Measurements from ENCODE around the gene MLXIP. TPM values are rescaled to one million over a fixed set of nuclear protein-coding genes. Genes with fewer than 3 reads are reported as not detected.

MLXIP gene
- total RNA-seq, 6 experiments from 2014 or later: 19.0 to 23.8 (median 21.7) TPM

GRCh38 chr12:122190842-122191668 is 112.5 kb downstream of the MLXIP start:
- Mint-ChIP-seq H3K9me3 (peaks cover 16% of the 10 kb centered on the region), H3K4me1 (ENCODE audit: low read depth) (peaks cover 5% of the 10 kb centered on the region), H3K27me3 (ENCODE audit: insufficient read depth) (peaks cover 21% of the 10 kb centered on the region), H3K4me3 (no peak overlapping the region), H3K27ac (no peak overlapping the region), H3K36me3 (ENCODE audit: low read depth) (peaks cover 13% of the 10 kb centered on the region)
- peak; percentile 85 for TF ChIP-seq CTCF (IDR thresholded peaks at IDR 0.05)
- peak; percentile 48 for DNase-seq

- H3K36me3 Mint-ChIP-seq (ENCODE audit: low read depth): peaks cover 14% of the 10 kb centered on the region
- no peak overlapping the region for H3K4me3 Mint-ChIP-seq
- peaks cover 22% of the 10 kb centered on the region for H3K27me3 Mint-ChIP-seq (ENCODE audit: insufficient read depth)
- DNase-seq: no peak
- H3K9me3 Mint-ChIP-seq: peaks cover 17% of the 10 kb centered on the region
- H3K27ac Mint-ChIP-seq: no peak overlapping the region
- no peak for TF ChIP-seq CTCF (IDR thresholded peaks at IDR 0.05)
- H3K4me1 Mint-ChIP-seq (ENCODE audit: low read depth): peaks cover 8% of the 10 kb centered on the region
Measured at GRCh38 chr12:122192441-122192840, 113.9 kb downstream of the MLXIP start.

- no peak overlapping the region for H3K27ac Mint-ChIP-seq
- H3K27me3 Mint-ChIP-seq (ENCODE audit: insufficient read depth): peaks cover 22% of the 10 kb centered on the region
- no peak overlapping the region for H3K4me3 Mint-ChIP-seq
- peaks cover 17% of the 10 kb centered on the region for H3K9me3 Mint-ChIP-seq
- DNase-seq: no peak
- no peak for TF ChIP-seq CTCF (IDR thresholded peaks at IDR 0.05)
- H3K36me3 Mint-ChIP-seq (ENCODE audit: low read depth): peaks cover 14% of the 10 kb centered on the region
- H3K4me1 Mint-ChIP-seq (ENCODE audit: low read depth): peaks cover 28% of the 10 kb centered on the region
Measured at GRCh38 chr12:122194804-122195203, 116.2 kb downstream of the MLXIP start.

GRCh38 chr12:122195405-122195804 is 116.8 kb downstream of the MLXIP start:
- Mint-ChIP-seq H3K27ac (no peak overlapping the region), H3K4me1 (ENCODE audit: low read depth) (peaks cover 30% of the 10 kb centered on the region), H3K27me3 (ENCODE audit: insufficient read depth) (peaks cover 22% of the 10 kb centered on the region), H3K36me3 (ENCODE audit: low read depth) (peaks cover 14% of the 10 kb centered on the region), H3K9me3 (peaks cover 17% of the 10 kb centered on the region), H3K4me3 (no peak overlapping the region)
- DNase-seq: no peak
- TF ChIP-seq CTCF (IDR thresholded peaks at IDR 0.05): no peak

Other genes starting within 250 kb of the MLXIP start
- under 1 TPM in 4 of 6 experiments, not detected in 2; 0.14 to 0.25 (median 0.21) TPM for gene HPD, start 219.9 kb upstream of the MLXIP start, total RNA-seq (2021; fragmentation: NEBNext Ultra II Directional; extraction: Animal tissue kit (Norgen Biotek cat#: 25700))
- gene PSMD9, start 190.0 kb upstream of the MLXIP start, total RNA-seq (2021; fragmentation: NEBNext Ultra II Directional; extraction: Animal tissue kit (Norgen Biotek cat#: 25700)): 10 to 100 TPM; 63.4 to 84.7 (median 75.1) TPM
- 1 to 10 TPM in 5 of 6 experiments, under 1 TPM in 1; 0.66 to 4.2 (median 3.3) TPM for gene CFAP251, start 160.2 kb upstream of the MLXIP start, total RNA-seq (2021; fragmentation: NEBNext Ultra II Directional; extraction: Animal tissue kit (Norgen Biotek cat#: 25700))
- 1 to 10 TPM; 2.6 to 3.8 (median 3.4) TPM for gene BCL7A, start 56.9 kb upstream of the MLXIP start, total RNA-seq (2021; fragmentation: NEBNext Ultra II Directional; extraction: Animal tissue kit (Norgen Biotek cat#: 25700))
- not detected for gene IL31, start 95.5 kb downstream of the MLXIP start, total RNA-seq (2021; fragmentation: NEBNext Ultra II Directional; extraction: Animal tissue kit (Norgen Biotek cat#: 25700))
- gene LRRC43, start 104.4 kb downstream of the MLXIP start, total RNA-seq (2021; fragmentation: NEBNext Ultra II Directional; extraction: Animal tissue kit (Norgen Biotek cat#: 25700)): not detected
- gene B3GNT4, start 125.0 kb downstream of the MLXIP start, total RNA-seq (2021; fragmentation: NEBNext Ultra II Directional; extraction: Animal tissue kit (Norgen Biotek cat#: 25700)): under 1 TPM in 2 of 6 experiments, not detected in 4; 0.13 to 0.14 TPM
- gene DIABLO, start 147.3 kb downstream of the MLXIP start, total RNA-seq (2021; fragmentation: NEBNext Ultra II Directional; extraction: Animal tissue kit (Norgen Biotek cat#: 25700)): 10 to 100 TPM; 47.5 to 54.2 (median 48.8) TPM
- gene VPS33A, start 187.7 kb downstream of the MLXIP start, total RNA-seq (2021; fragmentation: NEBNext Ultra II Directional; extraction: Animal tissue kit (Norgen Biotek cat#: 25700)): 10 to 100 TPM; 22.7 to 31.0 (median 25.7) TPM